ENCODE data around the gene CCDC32. TPM values are rescaled to one million over a fixed set of nuclear protein-coding genes. Genes with fewer than 3 reads are reported as not detected.

The CCDC32 gene, protein sequence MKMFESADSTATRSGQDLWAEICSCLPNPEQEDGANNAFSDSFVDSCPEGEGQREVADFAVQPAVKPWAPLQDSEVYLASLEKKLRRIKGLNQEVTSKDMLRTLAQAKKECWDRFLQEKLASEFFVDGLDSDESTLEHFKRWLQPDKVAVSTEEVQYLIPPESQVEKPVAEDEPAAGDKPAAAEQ
- total RNA-seq, result 21.7 and 23.7 TPM in 2 replicates

DNA sequence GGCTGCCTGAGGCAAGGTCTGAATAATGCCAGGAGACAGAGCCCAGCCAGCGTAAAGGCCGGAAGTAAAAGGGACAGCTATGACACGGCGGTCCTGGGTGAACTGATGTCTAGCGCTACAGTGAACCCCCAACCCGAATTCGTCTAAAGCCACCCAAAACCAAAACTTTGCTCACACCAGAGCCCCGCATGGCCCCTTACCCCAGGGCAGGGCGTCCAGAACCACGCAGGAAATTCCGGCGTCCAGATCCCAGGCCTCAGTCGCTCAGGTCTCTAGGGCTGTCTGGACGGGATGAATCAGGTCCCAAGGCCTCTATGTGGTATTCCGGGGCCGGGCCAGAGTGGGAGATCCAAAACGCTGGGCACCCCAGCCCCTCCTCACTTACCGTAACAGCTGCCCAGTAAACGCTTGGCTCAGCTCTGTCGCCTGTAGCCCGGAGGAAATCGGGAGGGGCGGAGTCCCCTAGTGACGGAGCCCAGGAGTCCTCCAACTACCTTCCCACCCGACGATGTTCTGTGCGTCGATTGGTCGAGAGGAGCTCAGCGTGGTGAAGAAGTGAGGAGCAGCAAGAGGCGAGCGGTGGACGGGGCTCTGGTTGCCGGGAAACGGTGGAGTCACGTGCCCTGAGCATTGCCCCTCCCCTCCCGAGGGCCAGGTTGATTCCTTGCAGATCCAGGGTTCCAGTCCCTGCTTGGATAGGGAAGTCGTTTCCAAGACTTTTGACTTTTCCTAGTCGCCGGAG is at the start of gene CCDC32:
Gene CCDC32 (minus strand): TSS at position 452 of the 742 bp plus-strand sequence. CDS start 2,027 bp downstream, outside the sequence.

DNA sequence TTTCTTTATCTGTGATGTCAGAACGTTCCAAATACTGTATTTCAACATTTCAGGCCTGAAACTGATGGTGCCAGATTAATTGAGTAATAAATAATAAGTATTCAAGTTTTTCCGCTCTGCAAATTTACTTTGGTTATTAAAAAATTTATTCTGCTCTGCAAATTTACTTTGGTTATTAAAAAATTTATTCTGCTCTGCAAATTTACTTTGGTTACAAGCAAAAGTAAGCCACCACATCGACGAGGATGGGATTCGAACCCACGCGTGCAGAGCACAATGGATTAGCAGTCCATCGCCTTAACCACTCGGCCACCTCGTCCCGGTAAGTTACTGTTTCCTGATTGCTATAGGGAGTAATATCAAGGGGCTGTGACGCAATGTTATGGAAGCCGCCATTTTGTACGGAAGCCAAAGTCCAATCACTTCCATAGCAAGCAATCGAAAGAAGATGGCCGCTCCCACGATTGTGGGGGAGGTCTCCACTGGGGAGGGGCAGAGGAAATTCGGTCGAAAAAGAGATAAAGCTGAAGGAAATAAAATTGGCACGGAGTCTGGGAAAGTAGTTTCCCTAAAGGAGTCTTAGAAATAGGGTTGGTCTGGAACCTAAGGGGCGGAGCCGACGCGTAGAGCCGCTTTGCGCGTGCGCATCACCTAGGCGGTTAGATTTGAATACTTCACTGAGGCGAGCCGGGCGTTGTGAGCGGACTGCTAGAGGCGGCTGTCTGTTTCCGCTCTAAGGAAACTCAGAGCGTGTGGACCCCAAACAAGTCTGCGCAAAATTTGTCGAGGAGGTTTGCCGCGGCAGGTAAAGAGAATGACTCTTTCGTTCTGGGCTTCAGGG is 29.0 kb upstream of the CCDC32 start, which contains the start of gene KNL1:
Gene KNL1 (plus strand): TSS at position 662 of the 841 bp plus-strand sequence. CDS start 8,683 bp downstream, outside the sequence.

DNA sequence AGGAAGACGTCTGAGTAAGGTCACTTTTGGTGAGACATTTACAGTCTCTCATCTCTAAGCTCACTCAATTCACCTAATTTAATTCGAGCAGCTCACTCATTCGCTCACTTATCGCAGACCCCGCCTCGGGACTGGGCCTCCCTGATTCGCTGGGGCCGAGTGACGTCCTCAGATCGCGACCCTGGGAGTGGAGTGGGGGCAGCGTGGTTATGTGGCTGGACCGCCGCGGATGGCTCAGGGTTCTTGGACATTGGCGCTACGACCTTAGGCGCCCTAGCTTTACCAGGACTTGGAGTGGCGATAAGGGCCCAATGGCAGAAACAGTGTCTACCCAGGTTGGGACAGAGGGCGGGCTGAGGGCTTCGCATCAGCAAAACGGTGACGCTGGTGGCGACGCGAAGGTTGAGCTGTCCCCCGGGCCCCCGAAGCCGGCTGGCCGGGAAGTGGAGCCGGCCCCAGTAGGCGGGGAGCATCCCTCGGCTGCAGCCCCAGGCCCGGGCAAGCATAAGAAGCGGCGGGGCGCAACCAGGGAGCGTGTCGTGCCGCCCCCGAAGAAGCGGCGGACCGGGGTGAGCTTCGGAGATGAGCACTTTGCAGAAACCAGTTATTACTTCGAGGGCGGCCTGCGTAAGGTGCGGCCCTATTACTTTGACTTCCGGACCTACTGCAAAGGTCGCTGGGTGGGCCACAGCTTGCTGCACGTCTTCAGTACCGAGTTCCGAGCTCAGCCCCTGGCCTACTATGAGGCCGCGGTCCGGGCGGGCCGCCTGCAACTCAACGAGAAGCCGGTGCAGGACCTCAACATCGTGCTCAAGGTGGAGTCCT is 4.5 kb upstream of the CCDC32 start, which contains the start of gene RPUSD2:
Gene RPUSD2 (plus strand): TSS at position 171 of the 825 bp plus-strand sequence. CDS start 39 bp downstream, at position 210.

Other genes starting within 250 kb of the CCDC32 start
- gene INAFM2, start 241.3 kb downstream of the CCDC32 start, total RNA-seq, result 37.8 and 39.5 TPM in 2 replicates
- 16.9 and 18.0 TPM in 2 replicates for gene CCDC9B, start 224.1 kb downstream of the CCDC32 start, total RNA-seq
- gene PHGR1, start 214.0 kb downstream of the CCDC32 start, total RNA-seq, result not detected in 2 replicates
- under 0.01 and 0.19 TPM in 2 replicates for gene DISP2, start 206.8 kb downstream of the CCDC32 start, total RNA-seq
- 65.1 and 89.1 TPM in 2 replicates for gene KNSTRN, start 182.3 kb downstream of the CCDC32 start, total RNA-seq
- 41.7 and 59.4 TPM in 2 replicates for gene IVD, start 159.2 kb downstream of the CCDC32 start, total RNA-seq
- gene BAHD1, start 124.1 kb downstream of the CCDC32 start, total RNA-seq, result 3.4 and 5.0 TPM in 2 replicates
- 7.6 and 10.9 TPM in 2 replicates for gene CHST14, start 94.1 kb downstream of the CCDC32 start, total RNA-seq
- gene RPUSD2, start 4.3 kb upstream of the CCDC32 start, total RNA-seq, result 9.3 and 15.9 TPM in 2 replicates
- gene KNL1, start 29.2 kb upstream of the CCDC32 start, total RNA-seq, result 2.5 and 24.7 TPM in 2 replicates
- gene RAD51, start 130.1 kb upstream of the CCDC32 start, total RNA-seq, result 1.1 and 14.2 TPM in 2 replicates
- gene RMDN3, start 190.2 kb upstream of the CCDC32 start, total RNA-seq, result 29.6 and 40.5 TPM in 2 replicates
- gene GCHFR, start 199.0 kb upstream of the CCDC32 start, total RNA-seq, result 0.38 and 2.0 TPM in 2 replicates
- gene C15orf62, start 204.9 kb upstream of the CCDC32 start, total RNA-seq, result not detected in 2 replicates
- gene ZFYVE19, start 242.0 kb upstream of the CCDC32 start, total RNA-seq, result 13.5 and 21.7 TPM in 2 replicates
- 11.0 and 26.6 TPM in 2 replicates for gene DNAJC17, start 242.4 kb upstream of the CCDC32 start, total RNA-seq

Measured in regular cardiac myocyte (primary cell).